WERI-Rb-1 (cell line): ENCODE results near the gene MCM7.

Source experiments
- DNase-seq: peaks from one replicate; pipeline ENCODE4 v3.0.0-alpha.2; 2020
- H3K27ac ChIP-seq: fragments of 250-450 bp; sonication (Bioruptor Pico); 2 replicates; pipeline ENCODE4 v1.5.1; 2020; ENCODE audit warnings: mild to moderate bottlenecking, moderate library complexity
- H3K27me3 ChIP-seq: fragments of 250-450 bp; sonication (Bioruptor Pico); 2 replicates; pipeline ENCODE4 v1.5.1; 2021; ENCODE audit warnings: mild to moderate bottlenecking, low read depth, moderate library complexity; ENCODE audit not compliant: insufficient read depth, severe bottlenecking
- H3K36me3 ChIP-seq: fragments of 250-450 bp; sonication (Bioruptor Pico); 2 replicates; pipeline ENCODE4 v1.5.1; 2020; ENCODE audit warnings: mild to moderate bottlenecking, moderate library complexity
- H3K4me3 ChIP-seq: 2 replicates; pipeline ENCODE4 v1.5.1; 2011; ENCODE audit warnings: low read depth, mild to moderate bottlenecking, control low read depth, low read length
- H3K9me3 ChIP-seq: fragments of 250-450 bp; sonication (Bioruptor Pico); 2 replicates; pipeline ENCODE4 v1.5.1; 2021; ENCODE audit warnings: mild to moderate bottlenecking, moderate library complexity; ENCODE audit not compliant: severe bottlenecking
- TF ChIP-seq, protein P1 (sequence below): IDR thresholded peaks from 2 replicates; pipeline ENCODE4 v1.5.1; 2011; ENCODE audit warnings: low read depth, mild to moderate bottlenecking, control low read depth, inconsistent platforms, low read length

The MCM7 gene

DNA sequence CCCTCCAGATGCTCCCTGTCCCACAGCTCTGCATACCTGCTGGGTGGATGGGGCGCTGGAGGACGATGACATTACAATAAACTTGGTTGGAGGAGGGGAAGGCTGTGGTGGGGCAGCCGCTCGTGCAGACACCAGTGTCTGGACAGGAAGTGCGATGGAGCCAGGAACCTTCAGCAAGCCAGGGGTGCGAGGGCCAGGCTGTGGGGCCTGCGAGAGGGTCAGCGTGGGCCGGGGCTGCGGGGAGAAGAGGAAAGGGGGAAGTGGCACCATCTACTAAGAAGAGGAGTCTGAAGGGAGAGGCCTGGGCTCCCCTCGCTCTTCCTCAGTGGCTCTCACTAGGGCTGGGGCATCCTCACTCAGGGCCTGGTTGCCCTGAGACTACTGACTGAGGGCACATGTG lies 6.7 kb upstream of the MCM7 start:
- Histone ChIP-seq H3K4me3 (no peak overlapping the region), H3K36me3 (peaks cover 94% of the 10 kb centered on the region), H3K27ac (no peak overlapping the region), H3K27me3 (no peaks in the 10 kb centered on the region), H3K9me3 (no peaks in the 10 kb centered on the region)
- TF ChIP-seq, protein P1, sequence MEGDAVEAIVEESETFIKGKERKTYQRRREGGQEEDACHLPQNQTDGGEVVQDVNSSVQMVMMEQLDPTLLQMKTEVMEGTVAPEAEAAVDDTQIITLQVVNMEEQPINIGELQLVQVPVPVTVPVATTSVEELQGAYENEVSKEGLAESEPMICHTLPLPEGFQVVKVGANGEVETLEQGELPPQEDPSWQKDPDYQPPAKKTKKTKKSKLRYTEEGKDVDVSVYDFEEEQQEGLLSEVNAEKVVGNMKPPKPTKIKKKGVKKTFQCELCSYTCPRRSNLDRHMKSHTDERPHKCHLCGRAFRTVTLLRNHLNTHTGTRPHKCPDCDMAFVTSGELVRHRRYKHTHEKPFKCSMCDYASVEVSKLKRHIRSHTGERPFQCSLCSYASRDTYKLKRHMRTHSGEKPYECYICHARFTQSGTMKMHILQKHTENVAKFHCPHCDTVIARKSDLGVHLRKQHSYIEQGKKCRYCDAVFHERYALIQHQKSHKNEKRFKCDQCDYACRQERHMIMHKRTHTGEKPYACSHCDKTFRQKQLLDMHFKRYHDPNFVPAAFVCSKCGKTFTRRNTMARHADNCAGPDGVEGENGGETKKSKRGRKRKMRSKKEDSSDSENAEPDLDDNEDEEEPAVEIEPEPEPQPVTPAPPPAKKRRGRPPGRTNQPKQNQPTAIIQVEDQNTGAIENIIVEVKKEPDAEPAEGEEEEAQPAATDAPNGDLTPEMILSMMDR, result no peak
- no peak for DNase-seq

DNA sequence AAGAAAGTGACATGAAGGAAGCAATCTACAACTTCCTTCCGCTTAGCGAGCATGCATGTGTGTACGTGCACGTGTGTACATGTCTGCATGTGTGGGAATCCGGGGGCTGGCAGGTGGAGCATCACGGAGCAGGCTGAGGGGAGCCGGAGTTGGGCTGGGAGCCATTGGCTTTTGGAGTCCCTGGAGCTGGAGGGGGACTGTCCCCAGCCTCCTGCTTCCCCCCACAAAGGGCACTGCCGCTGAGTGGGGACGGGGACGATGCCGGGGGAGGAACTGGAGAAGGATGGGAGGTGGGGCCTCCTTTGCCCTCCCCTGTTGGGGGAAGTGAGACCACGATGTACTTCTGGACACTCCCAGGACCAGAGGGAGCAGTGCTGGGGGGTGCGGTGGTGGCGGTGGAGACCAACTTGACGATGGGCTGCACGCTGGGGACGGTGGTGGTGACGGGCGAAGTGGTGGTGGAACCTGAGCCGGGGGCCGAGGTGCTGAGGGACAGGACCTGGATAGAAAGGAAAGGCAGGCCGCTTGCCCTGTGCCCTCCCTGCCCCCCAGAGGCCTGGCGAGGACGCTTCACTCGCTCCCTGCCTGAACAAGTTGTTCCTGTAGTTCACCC lies 6.0 kb upstream of the MCM7 start:
- TF ChIP-seq, protein P1, result no peak
- H3K27ac ChIP-seq, result no peak overlapping the region

DNA sequence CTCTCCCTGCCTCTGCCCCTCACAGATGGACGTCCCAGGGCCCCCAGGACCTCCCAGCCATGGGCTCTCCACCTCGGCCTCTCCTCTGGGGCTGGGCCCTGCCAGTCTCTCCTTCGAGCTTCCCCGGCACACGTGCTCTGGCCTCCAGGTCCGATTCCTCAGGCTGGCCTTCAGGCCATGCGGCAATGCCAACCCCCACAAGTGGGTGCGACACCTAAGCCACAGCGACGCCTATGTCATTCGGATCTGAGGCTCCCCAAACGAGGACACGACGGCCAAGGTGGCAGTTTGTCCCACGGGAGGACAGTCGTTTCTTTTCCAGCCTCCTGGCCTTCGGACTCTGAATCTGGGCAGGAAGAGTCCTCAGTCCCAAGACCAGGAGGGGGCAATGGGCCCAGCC lies 5.4 kb upstream of the MCM7 start:
- Histone ChIP-seq H3K36me3 (peaks cover 86% of the 10 kb centered on the region), H3K4me3 (no peak overlapping the region), H3K27me3 (no peaks in the 10 kb centered on the region), H3K27ac (no peak overlapping the region), H3K9me3 (no peaks in the 10 kb centered on the region)
- DNase-seq, result no peak
- TF ChIP-seq, protein P1, result no peak

More for the DNA sequence above, 6.0 kb upstream of the MCM7 start:
- DNase-seq, result no peak
- peaks cover 91% of the 10 kb centered on the region for H3K36me3 ChIP-seq
- no peaks in the 10 kb centered on the region for H3K27me3 ChIP-seq
- no peak overlapping the region for H3K4me3 ChIP-seq
- H3K9me3 ChIP-seq, result no peaks in the 10 kb centered on the region

DNA sequence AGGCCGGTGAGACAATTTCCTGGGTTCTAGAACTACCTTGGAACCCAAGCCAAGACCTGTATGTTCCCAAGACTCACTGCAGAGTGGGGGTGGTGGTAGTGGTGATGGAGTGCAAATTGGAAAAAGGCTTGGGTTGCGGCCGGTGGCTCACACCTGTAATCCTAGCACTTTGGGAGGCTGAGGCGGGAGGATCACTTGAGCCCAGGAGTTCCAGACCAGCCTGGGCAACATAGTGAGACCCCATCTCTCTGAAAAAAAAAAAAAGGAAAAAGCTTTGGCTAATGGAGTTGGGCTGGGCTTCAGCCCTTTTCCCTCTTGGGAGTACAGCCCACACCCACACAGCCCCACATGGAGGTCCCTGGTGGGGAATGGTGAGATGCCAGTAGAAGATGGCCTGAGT lies 4.3 kb upstream of the MCM7 start:
- H3K4me3 ChIP-seq, result no peak overlapping the region
- no peak overlapping the region for H3K27ac ChIP-seq
- peaks cover 82% of the 10 kb centered on the region for H3K36me3 ChIP-seq
- H3K9me3 ChIP-seq, result no peaks in the 10 kb centered on the region
- DNase-seq, result no peak
- TF ChIP-seq, protein P1, result no peak
- no peaks in the 10 kb centered on the region for H3K27me3 ChIP-seq

DNA sequence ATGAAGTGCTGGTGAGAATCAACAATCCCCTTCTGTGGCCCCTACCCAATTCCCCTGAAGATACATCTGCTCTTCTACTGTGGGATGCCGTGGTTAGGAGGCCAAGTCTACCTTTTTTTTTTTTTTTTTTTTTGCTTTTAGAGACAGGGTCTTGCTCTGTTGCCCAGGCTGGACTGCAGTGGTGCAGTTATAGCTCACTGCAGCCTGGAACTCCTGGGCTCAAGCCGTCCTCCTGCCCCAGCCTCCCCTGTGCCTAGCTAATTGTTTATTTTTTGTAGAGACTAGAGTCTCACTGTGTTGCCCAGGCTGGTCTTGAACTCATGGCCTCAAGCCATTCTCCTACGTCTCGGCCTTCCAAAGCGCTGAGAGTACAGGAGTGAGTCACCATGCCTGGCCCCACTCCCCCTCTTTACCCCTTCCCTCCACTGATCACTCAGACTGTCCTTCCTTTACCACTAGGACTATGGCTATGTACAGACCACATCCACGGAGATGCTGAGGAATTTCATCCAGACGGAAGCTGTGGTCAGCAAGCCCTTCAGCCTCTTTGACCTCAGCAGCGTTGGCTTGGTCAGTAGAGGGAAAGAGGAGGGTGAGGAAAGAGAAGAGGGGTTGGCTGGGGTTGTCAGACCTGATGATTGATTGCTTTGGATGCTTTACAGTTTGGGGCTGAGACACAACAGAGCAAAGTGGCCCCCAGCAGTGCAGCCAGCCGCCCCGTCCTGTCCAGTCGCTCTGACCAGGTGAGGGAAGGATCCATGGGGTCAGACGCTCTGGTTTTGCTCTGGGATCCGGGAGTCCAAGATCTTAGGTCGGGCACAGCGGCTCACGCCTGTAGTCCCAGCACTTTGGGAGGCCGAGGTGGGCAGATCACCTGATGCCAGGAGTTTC lies 2.0 kb upstream of the MCM7 start:
- H3K4me3 ChIP-seq, result peak overlapping the region; percentile 99
- TF ChIP-seq, protein P1, result no peak
- H3K9me3 ChIP-seq, result no peaks in the 10 kb centered on the region
- no peak for DNase-seq
- no peaks in the 10 kb centered on the region for H3K27me3 ChIP-seq
- H3K27ac ChIP-seq, result peak overlapping the region; percentile 100
- H3K36me3 ChIP-seq, result peaks cover 82% of the 10 kb centered on the region
